HG02870 (cell line): Measurements from ENCODE around the gene LIPE.

Experiments
- ATAC-seq: cut with Tn5 transposase; IDR thresholded peaks from one replicate; pipeline ENCODE4 v1.9.1; 2021; ENCODE audit warnings: mild to moderate bottlenecking, moderate library complexity; ENCODE audit not compliant: unreplicated experiment

The LIPE gene

GRCh38 chr19:42412661-42413076, 14.5 kb downstream of the LIPE start:
- no peak for ATAC-seq

- ATAC-seq, result no peak
These were observed 15.0 kb downstream of the LIPE start for GRCh38 chr19:42412227-42412626.

DNA sequence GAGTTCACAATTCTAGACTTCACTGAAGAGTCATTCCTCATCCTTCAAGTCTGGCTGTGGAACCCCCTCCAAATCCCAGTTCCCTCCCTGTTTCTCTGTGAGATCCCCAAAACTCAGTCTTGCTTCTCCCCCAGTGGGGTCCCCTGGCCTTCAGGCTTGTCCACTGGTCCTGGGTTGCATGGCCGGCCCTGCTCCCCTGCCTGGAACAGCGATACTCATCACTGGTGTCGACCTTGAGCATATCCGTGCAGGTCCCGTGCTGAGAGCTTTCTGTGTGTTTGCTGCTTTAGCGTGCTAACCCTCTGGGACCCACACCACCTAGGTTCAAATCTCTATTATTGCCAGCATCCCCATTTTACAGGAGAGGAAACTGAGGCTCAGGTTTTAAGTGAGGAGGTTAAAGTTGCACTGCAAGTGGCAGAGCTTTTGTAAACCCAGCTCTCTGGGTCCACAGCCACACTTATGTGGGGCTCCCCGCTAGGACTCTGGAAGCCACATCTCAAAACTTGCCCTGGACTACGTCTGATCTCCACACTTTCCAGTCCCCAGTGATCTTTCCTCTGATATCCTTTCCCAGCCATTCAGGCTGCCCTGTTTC, 15.5 kb downstream of the LIPE start:
- ATAC-seq, result no peak

DNA sequence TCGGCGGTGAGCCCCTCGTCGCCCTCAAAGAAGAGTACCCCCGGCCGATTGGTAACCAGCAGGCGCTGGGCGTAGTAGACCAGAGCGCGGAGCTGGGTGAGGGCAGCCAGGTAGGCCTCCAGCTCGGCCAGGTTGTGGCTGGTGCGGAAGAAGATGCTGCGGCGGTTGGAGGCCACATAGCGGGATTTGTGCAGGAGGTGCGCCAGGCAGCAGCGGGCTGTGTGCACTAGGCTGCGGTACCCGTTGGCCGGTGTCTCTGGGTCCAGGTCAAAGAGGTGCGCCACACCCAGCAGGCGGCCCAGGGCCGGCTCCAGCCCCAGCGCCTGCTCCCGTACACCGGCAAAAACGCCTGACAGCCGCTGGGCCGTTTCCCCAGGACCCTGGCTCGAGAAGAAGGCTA, 16.8 kb downstream of the LIPE start:
- no peak for ATAC-seq

DNA sequence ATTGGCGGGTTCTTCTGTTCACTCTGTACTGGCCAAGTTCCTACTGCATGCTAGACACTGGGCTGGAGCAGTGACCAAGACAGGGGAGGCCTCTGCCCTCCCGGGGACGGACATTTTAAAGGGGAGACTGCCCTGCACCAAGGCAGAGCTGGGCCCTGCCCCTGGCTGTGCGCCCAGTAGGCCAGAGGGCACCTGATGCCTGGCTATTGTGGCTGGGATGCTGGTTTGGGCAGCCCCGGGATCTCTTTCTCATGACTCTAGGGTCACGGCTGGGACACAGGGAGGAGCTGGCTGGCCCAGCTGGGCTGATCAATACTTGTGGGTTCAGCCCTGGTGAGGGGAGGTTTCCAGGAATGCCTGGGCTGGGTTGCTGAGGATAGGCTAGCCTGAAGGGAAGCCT, 17.7 kb downstream of the LIPE start:
- ATAC-seq, result no peak

DNA sequence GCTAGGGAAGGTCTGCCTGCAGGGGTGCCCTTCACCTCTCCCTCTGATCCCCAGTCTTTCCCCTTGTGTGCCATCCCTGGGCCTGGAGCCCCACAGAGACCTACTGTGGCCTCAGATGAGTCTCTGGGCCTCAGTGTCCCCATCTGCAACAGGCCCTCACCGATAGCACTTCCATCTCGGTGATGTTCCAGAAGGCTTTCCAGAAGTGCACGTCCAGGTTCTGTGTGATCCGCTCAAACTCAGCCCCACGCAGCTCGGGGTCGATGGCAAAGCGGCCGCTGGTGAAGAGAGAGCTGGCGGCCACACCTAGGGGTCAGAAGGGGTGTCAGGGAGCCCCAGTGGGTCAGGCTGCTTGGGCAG, 19.4 kb downstream of the LIPE start:
- no peak for ATAC-seq

GRCh38 chr19:42407085-42407815, 19.9 kb downstream of the LIPE start:
- no peak for ATAC-seq

DNA sequence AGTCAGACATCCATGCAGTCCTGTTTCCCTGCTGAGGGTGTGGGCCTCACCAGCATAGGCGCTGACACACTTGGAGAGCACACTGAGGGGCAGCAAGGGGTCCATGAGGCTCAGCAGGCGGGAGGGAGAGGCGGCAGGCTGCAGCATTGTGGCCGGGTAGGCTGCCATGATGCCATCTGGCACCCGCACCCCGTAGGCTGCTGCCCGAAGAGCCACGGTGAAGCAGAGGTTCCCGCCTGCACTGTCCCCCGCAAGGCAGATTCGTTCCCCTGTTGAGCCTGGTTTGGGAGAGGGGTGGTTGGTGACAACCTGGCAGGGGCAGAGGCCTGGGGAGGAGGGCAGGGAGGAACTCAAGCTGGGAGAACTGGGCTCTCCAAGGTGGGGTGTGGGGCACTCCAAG, 21.1 kb downstream of the LIPE start:
- ATAC-seq, result no peak

- no peak for ATAC-seq
These were observed 23.6 kb downstream of the LIPE start for GRCh38 chr19:42403586-42403985.

GRCh38 chr19:42402376-42403116, 24.6 kb downstream of the LIPE start:
- ATAC-seq, result no peak

GRCh38 chr19:42401365-42402303, 25.6 kb downstream of the LIPE start:
- no peak for ATAC-seq

GRCh38 chr19:42400404-42400803, 26.8 kb downstream of the LIPE start:
- ATAC-seq, result no peak

DNA sequence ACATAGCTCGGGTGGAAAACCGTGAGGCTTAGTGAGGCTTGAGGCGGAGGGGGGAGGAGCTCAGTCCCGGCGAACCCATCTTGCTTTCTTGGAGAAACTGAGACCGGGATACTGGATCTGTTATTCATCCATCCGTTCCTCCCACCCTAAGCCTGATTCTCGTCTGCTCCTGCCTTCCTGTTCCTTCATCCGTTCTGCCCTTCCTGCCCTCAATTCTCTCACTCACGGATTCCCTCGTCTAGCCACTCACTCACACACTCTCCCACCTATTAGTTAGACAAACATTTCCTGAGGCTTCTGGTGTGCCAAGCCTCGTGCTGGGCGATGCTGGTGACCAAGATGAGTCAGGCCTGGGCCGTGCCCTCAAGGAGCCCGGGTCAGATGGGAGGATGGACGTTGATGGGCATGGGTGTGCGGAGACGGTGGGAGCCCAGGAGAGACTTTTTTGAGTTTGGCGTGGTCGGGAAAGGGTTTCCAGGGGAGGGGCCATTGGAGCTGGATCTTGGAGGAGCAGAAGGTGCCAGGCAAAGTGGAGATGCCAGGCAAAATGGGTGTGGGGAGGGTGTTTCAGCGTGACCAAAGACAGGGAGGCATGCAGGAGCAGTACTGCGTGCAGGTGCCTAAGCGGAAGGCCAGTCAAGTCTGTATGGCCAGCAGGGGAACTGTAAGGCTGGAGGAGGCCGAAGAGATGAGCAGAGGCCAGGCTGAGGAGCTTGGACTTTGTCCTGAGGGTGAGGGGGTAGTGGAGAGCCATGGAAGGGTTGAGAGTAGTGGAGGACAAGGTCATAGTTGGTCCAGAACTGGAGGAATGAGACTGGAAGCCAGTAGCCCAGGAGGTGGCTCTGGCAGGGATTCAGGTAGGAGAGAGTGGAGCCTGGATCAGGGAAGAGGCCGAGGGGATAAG, 29.7 kb downstream of the LIPE start:
- ATAC-seq, result no peak

GRCh38 chr19:42396381-42397262, 30.6 kb downstream of the LIPE start:
- ATAC-seq, result peak; percentile 93

DNA sequence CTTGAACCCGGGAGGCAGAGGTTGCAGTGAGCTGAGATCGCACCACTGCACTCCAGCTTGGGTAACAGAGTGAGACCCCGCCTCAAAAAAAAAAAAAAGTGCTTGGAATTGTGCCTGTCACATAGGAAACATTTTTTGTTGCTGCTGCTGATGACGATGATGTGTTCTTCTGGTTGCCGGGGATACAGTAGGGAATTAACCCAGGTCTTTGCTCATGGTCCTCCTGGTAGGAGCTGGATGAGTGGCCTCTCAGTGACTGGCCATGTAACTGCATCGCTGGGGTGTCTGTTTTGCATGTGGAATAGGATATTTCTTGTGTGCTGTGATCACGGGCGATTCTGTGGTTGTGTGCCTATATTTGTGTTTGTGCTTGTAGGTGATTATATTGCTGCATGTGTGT, 32.4 kb downstream of the LIPE start:
- no peak for ATAC-seq

DNA sequence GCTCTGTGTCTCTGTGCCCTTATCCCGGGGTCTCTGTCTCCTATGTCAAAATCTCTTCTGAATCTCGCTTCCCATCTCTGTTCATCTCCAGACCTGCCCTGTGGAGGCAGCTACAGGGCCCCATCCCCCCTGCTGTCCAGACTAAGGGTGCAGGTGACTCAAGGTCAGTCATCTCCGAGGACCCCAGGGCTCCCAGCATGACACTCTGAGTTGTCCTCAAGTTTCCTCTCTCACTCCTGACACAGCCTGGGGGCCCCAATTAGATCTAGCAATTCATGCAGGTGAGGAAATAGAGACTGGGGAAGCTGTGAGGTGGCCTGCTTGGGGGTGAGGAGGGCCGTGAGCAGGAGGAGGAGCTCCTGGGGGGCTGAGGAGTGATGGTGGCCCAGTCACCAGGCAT, 35.0 kb downstream of the LIPE start:
- no peak for ATAC-seq

- no peak for ATAC-seq
These were observed 37.3 kb downstream of the LIPE start, which contains the start of gene CNFN for GRCh38 chr19:42389899-42390298. TSS of gene CNFN (minus strand) at chr19:42390297. CDS start at chr19:42389037, 1,260 bp downstream.

GRCh38 chr19:42388851-42389489, 38.2 kb downstream of the LIPE start:
- ATAC-seq, result no peak
